Stimulated activated CD4-positive, alpha-beta T cell treated with anti-CD3 and anti-CD28 coated beads, Interleukin-4, amount 100 ng/mL, for 24 hours (primary cell): ENCODE data around the gene RFC3.

ENCODE experiments used
- DNase-seq: peaks from one replicate; pipeline ENCODE4 v3.0.0-alpha.2; 2020

RFC3 gene

GRCh38 chr13:33815011-33815550, 2.9 kb upstream of the RFC3 start:
- DNase-seq: no peak

GRCh38 chr13:33816912-33817311, 1.0 kb upstream of the RFC3 start:
- no peak for DNase-seq

GRCh38 chr13:33817513-33817900, 442 bp upstream of the RFC3 start:
- DNase-seq: no peak

GRCh38 chr13:33825083-33825482, 7.1 kb downstream of the RFC3 start:
- no peak for DNase-seq

DNA sequence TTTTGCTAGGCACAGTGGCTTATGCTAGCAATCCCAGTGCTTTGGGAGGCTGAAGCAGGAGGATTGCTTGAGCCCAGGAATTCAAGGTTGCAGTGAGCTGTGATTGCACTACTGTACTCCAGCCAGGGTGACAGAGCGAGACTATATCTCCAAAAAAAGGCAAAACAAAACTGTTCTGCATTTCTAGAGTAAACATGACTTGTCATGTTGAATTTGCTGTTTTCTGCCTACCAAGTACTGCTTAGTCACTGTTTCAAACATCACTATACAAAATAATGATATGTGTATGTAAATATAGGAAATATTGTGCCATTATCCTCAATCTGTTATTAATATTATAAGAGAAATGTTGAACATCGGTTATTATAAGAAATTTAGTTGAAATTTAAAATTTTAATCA, 9.2 kb downstream of the RFC3 start:
- no peak for DNase-seq

DNA sequence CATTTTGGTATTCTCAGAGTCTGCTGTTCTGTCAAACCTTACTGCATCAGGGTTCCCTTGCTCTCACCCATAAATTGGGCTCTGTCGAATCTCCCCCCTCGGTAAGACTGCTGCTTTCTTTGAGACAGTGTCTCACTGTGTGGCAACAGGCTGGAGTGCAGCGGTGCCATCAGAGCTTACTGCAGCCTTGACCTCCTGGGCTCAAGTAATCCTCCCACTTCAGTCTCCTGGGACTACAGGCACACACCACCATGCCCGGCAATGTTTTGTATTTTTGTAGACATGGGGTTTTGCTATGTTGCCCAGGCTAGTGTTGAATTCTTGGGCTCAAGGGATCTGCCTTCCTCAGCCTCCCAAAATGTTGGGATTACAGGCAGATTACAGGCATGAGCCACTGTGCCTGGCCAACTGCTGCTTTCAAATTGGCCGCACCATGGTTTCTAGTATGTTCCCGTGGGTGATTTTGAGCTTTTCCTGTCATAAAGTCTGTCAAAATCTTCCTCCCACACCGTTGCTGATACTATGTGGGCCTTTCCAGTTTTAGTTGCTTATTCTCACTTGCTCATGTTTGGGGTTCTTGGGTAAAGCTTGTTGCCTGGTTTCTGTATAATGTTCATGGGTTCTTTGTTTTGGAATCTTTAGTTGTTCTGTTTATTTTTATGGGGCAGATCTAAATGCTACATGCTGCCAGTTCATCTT, 10.6 kb downstream of the RFC3 start:
- DNase-seq: no peak

DNA sequence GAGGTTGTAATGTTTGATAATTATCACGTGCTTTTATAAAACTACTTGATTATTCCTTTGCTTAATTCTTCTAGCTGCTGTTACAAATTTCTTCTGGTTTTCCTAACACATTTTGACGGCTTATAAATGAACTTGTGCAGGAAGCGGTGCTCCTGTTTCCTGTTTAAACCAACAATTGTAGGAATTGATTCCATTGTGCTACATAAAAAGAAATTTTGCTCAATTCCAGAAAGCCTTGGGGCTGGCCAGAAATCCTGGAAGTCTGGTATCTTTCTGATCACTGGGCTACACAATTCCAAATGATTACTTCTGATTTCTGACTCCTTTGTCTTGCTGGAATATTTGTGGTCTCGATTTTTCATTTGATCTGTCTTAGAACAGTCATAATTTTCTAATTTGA, 14.9 kb downstream of the RFC3 start:
- DNase-seq: no peak

- no peak for DNase-seq
Observed at GRCh38 chr13:33838647-33839046, 20.7 kb downstream of the RFC3 start.

DNA sequence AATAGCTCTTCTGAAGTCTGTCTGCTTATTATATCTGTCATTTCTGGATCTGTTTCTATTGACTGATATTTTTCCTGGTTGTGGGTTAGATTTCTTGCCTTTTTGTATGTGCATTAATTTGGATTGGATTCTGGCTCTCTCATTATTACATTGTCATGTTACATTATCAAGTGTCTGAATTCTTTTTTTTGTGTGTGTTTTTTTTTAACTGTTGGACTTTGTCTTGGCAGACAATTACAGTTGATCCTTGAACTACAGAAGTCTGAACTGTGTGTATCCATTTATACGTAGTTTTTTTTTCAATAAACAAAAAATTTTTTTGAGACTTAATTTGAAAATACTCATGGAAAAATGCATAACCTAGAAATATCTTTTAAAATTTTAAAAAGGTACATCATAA, 22.5 kb downstream of the RFC3 start:
- DNase-seq: no peak

- no peak for DNase-seq
Observed at GRCh38 chr13:33842207-33842606, 24.3 kb downstream of the RFC3 start.

- no peak for DNase-seq
Observed at GRCh38 chr13:33842986-33843385, 25.0 kb downstream of the RFC3 start.

GRCh38 chr13:33845572-33846302, 27.8 kb downstream of the RFC3 start:
- DNase-seq: no peak

DNA sequence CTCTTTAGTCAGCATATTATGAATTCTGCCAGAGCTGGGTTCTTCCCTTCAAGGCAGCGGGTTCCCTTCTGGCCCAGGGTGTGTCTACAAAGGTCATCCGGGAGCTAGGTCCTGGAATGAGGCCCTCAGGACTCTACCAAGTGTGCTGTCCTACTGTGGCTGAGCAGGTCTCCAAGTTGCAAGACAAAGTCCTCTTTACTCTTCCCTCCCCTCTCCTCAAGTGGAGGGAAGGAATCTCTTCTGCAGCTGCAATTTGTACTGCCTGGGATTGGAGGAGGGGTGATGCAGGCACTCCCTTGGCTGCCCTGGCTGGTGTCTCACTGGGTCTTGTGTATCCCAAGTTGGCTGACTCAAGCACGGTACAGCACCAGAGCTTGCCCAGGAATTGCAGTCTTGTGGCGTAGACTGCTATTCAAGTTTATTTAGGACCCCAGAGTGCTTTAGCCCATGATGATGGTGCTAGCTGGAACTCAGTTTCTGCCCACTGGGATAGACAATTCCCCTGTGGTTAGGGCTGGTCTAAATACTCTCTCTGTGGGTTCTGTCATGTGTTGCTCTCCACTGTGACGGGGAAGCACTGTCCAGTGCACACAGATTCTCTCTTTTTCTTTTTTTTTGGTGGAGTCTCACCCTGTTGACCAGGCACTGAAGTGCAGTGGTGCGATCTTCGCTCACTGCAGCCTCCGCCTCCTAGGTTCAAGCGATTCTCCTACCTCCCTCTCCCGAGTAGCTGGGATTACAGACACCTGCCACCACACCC, 28.5 kb downstream of the RFC3 start:
- no peak for DNase-seq

DNA sequence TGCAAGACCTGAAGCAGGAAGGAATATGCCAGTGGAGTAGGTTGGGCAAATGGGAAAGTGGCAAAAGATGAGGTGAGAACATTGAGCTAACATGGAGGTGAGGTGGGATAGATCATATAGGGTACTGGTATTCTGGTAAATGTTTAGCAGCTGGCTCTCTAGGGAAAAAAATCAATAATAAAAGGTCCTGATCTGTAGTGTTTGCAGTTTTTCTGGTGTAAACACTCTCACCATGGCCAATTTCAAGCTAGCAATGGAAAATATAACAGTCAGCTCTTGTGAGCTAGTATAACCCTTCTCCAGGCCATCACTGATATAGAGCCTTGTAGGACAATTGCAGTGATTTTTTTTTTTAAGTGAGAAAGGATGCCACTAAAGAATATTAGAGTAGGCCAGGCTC, 31.3 kb downstream of the RFC3 start:
- no peak for DNase-seq

- DNase-seq: no peak
Observed at GRCh38 chr13:33855371-33855895, 37.5 kb downstream of the RFC3 start.

DNA sequence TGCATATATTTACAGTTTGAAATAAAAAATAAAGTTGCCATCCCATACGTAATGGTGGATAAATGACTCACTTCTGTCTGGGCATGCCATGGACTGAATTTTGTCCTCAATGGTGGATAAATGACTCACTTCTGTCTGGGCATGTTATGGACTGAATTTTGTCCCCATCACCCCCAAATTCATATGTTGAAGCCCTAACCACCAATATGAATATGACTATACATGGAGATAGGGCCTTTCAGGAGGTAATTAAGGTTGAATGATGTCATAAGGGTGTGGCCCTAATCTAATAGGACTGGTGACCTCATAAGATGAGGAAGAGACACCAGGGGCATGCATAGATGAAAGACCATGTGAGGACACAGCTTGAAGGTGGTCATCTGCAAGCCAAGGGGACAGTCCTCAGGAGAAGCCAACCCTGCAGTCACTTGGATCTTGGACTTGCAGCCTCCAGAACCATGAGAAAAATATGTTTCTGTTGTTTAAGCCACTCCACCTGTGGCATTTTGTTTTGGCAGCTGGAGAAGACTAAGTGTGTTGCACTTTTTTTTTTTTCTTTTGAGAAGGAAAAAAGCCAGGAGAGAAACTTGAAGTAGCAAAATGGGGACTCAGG, 41.8 kb downstream of the RFC3 start:
- no peak for DNase-seq

GRCh38 chr13:33860526-33860925, 42.6 kb downstream of the RFC3 start:
- DNase-seq: no peak

DNA sequence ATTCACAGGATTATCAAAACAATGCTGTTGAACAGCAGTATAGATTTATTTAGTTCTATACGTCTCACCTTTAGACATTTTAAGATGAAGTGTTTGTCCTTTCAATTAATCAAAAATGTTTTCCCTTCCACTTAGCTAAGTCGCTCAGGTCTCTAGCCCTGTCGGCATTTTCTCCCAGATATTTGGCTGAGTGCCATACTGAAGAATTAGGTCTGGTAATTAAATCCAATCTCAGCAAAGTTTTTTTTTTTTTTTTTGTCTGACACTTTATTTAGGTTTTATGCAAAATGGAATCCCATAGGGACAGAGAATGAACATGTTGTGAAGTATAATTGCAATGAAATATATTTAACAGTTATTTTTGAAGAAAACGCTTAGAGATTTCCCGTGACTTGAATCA, 44.1 kb downstream of the RFC3 start:
- no peak for DNase-seq

DNA sequence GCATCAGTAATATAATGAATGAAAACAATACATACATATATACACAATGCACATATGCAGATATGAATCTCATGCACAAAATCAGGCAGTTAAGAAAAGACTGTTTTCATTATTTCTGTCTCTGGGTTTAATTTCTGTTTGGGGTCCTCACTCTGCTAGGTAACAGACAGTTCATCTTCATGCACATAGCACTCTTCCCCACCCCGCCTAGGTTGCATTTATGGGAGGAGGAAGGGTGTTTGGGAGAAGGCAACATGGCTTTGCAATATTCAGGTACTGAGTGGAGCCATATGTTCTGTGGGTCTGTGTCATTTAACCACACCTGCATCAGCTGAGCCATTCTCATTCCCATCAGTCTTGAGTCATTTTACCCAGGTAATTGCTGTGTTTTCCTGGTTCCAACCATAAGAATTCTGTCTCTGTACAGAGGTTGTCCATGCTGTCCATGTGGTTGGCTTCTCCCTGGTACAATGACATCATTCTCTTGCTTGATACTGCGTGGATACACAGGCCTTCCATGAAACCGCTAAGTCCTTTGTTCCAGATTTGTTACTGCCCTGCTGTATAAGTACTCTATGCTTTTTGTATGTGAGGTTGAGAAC, 45.3 kb downstream of the RFC3 start:
- no peak for DNase-seq

DNA sequence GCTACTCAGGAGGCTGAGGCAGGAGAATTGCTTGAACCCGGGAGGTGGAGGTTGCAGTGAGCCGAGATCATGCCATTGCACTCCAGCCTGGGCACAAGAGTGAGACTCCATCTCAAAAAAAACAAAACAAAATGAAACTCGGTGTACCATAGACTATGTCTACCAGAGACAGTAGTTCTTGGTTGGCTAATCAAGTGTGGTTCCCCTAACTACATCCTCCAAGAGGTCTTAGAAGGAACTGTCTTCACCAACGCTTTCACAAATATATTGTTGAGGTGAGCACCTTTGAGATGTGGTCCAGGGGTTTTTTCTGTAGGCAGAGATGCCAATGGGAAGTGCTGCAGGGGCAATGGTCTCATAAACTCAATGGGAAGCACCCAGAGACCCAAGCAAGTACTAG, 48.0 kb downstream of the RFC3 start:
- DNase-seq: no peak

GRCh38 chr13:33867472-33867871, 49.5 kb downstream of the RFC3 start:
- no peak for DNase-seq

DNA sequence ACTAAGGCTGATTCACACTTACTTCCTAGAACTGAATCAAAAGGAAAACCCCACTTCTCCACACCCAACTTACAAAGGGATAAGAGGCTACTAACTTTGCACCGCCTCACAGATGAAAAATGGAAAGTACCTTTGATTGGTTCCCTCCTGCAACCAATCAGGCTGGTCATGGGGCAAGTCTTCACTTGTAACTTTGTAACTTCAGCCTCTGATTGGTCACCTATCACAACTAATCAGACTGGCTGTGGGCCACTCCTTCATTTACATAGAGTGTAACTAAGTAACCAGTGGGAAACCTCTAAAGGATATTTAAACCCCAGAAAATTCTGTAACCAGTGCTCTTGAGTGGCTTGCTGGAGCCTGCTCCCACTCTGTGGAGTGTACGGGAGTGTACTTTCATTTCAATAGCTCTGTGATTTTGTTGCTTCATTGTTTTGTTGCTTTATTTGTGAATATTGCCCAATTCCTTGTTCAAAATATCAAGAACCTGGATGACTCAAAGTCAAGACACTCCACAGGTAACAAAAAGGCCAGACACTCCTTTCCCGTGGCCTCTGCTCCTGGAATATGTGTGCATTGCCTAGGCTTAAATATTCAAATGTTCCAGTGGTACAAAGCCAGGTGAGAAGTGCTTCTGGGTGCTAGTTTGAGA, 50.5 kb downstream of the RFC3 start:
- DNase-seq: no peak
